Activated naive CD8-positive, alpha-beta T cell (primary cell): Measurements from ENCODE around the gene RCVRN.

Source experiments
- H3K27ac Mint-ChIP-seq: one replicate; pipeline ENCODE4 v1.8.0; 2021; ENCODE audit warnings: mixed read lengths
- H3K27me3 Mint-ChIP-seq: one replicate; pipeline ENCODE4 v1.8.0; 2021; ENCODE audit warnings: mixed read lengths
- H3K36me3 Mint-ChIP-seq: one replicate; pipeline ENCODE4 v1.8.0; 2021; ENCODE audit warnings: mixed read lengths
- H3K4me1 Mint-ChIP-seq: one replicate; pipeline ENCODE4 v1.8.0; 2021; ENCODE audit warnings: low read depth, mixed read lengths
- H3K4me3 Mint-ChIP-seq: one replicate; pipeline ENCODE4 v1.8.0; 2021; ENCODE audit warnings: mild to moderate bottlenecking, mixed read lengths
- H3K9me3 Mint-ChIP-seq: one replicate; pipeline ENCODE4 v1.8.0; 2021; ENCODE audit warnings: low read depth, mixed read lengths

The RCVRN gene

GRCh38 chr17:9862949-9863348 lies 42.1 kb downstream of the RCVRN start:
- Mint-ChIP-seq H3K4me3 (no peak overlapping the region), H3K9me3 (peaks cover 15% of the 10 kb centered on the region), H3K27ac (no peak overlapping the region), H3K27me3 (no peaks in the 10 kb centered on the region), H3K4me1 (no peaks in the 10 kb centered on the region), H3K36me3 (no peaks in the 10 kb centered on the region)

GRCh38 chr17:9862220-9862619 lies 42.9 kb downstream of the RCVRN start:
- Mint-ChIP-seq H3K9me3 (peaks cover 15% of the 10 kb centered on the region), H3K27me3 (no peaks in the 10 kb centered on the region), H3K4me3 (no peak overlapping the region), H3K36me3 (no peaks in the 10 kb centered on the region), H3K4me1 (no peaks in the 10 kb centered on the region), H3K27ac (no peak overlapping the region)

GRCh38 chr17:9860851-9861250 lies 44.2 kb downstream of the RCVRN start:
- Mint-ChIP-seq H3K27ac (no peak overlapping the region), H3K9me3 (peaks cover 15% of the 10 kb centered on the region), H3K27me3 (no peaks in the 10 kb centered on the region), H3K36me3 (no peaks in the 10 kb centered on the region), H3K4me1 (no peaks in the 10 kb centered on the region), H3K4me3 (no peak overlapping the region)

GRCh38 chr17:9859781-9860180 lies 45.3 kb downstream of the RCVRN start:
- Mint-ChIP-seq H3K9me3 (peaks cover 15% of the 10 kb centered on the region), H3K27ac (no peak overlapping the region), H3K36me3 (no peaks in the 10 kb centered on the region), H3K4me1 (no peaks in the 10 kb centered on the region), H3K27me3 (no peaks in the 10 kb centered on the region), H3K4me3 (no peak overlapping the region)

GRCh38 chr17:9855036-9855435 lies 50.0 kb downstream of the RCVRN start:
- Mint-ChIP-seq H3K36me3 (no peaks in the 10 kb centered on the region), H3K4me3 (no peak overlapping the region), H3K27me3 (peaks cover 4% of the 10 kb centered on the region), H3K4me1 (no peaks in the 10 kb centered on the region), H3K9me3 (peaks cover 8% of the 10 kb centered on the region), H3K27ac (no peak overlapping the region)

- Mint-ChIP-seq H3K36me3 (no peaks in the 10 kb centered on the region), H3K4me3 (no peak overlapping the region), H3K27me3 (peaks cover 4% of the 10 kb centered on the region), H3K4me1 (no peaks in the 10 kb centered on the region), H3K9me3 (peaks cover 8% of the 10 kb centered on the region), H3K27ac (no peak overlapping the region)
These were observed 50.8 kb downstream of the RCVRN start for GRCh38 chr17:9854255-9854654.

- no peaks in the 10 kb centered on the region for H3K4me1 Mint-ChIP-seq
- no peak overlapping the region for H3K4me3 Mint-ChIP-seq
- H3K27ac Mint-ChIP-seq = no peak overlapping the region
- H3K36me3 Mint-ChIP-seq = no peaks in the 10 kb centered on the region
- peaks cover 8% of the 10 kb centered on the region for H3K27me3 Mint-ChIP-seq
- H3K9me3 Mint-ChIP-seq = no peaks in the 10 kb centered on the region
These were observed 54.9 kb downstream of the RCVRN start for GRCh38 chr17:9850151-9850550.
